ENCODE data around the gene LRRC72. TPM values are rescaled to one million over a fixed set of nuclear protein-coding genes. Genes with fewer than 3 reads are reported as not detected.
"Not testable (repeated sequence)": the region's sequence is repeated elsewhere in the genome, so short reads cannot be mapped to it uniquely, and the experiment has no call there.

Gene LRRC72
- total RNA-seq, 1 donor from 2014 or later, result not detected

DNA sequence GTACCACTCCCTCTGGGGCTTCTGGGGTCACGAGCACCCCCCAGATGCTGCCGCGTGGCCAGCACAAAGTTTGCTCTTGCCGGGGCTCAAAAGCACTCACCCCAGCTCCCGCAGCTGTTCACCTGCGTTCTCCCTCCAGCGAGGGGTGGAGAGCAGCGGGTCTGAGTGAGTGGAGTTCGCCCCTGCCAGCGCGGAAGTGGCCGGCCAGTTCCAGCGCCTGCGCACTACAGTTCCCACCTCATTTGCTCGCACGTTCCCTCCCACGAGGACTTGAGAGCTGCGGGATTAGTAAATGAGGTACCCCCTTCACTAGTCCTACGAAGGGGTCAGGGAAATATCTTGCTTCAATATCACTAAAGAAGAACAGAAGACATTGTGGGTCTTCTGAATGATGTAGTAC lies 24.3 kb upstream of the LRRC72 start:
- DNase-seq (ENCODE audit: extremely low spot score, unreplicated experiment), result no peak
- no peak overlapping the region for H3K27ac Mint-ChIP-seq (ENCODE audit: unreplicated experiment)
- H3K4me3 Mint-ChIP-seq (ENCODE audit: unreplicated experiment), result no peak overlapping the region
- no peaks in the 10 kb centered on the region for H3K36me3 Mint-ChIP-seq (ENCODE audit: unreplicated experiment)
- TF ChIP-seq, protein P1, sequence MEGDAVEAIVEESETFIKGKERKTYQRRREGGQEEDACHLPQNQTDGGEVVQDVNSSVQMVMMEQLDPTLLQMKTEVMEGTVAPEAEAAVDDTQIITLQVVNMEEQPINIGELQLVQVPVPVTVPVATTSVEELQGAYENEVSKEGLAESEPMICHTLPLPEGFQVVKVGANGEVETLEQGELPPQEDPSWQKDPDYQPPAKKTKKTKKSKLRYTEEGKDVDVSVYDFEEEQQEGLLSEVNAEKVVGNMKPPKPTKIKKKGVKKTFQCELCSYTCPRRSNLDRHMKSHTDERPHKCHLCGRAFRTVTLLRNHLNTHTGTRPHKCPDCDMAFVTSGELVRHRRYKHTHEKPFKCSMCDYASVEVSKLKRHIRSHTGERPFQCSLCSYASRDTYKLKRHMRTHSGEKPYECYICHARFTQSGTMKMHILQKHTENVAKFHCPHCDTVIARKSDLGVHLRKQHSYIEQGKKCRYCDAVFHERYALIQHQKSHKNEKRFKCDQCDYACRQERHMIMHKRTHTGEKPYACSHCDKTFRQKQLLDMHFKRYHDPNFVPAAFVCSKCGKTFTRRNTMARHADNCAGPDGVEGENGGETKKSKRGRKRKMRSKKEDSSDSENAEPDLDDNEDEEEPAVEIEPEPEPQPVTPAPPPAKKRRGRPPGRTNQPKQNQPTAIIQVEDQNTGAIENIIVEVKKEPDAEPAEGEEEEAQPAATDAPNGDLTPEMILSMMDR (IDR thresholded peaks at IDR 0.05), result no peak
- H3K4me1 Mint-ChIP-seq (ENCODE audit: unreplicated experiment), result peaks cover 4% of the 10 kb centered on the region
- no peaks in the 10 kb centered on the region for H3K27me3 Mint-ChIP-seq (ENCODE audit: unreplicated experiment)
- peaks cover 4% of the 10 kb centered on the region for H3K9me3 Mint-ChIP-seq (ENCODE audit: unreplicated experiment)

DNA sequence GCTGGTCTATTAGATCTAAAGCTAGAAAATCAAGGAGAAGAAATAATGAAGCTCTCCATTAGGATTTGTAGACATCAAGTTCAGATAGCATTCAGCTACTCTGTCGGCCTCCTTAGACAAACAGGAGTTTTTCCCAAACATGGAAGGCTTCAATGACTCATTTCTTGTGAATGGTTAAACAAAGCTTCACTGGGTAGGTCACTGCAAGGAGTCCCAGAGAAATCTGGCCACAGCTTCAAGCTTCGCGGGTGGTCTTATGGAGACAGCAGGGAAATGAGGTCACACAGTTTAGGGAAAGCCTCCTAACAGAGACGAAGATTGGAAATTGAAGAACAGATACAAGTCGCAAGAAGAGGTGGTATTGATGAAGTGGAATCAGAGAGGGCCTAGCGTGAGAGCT lies 22.6 kb upstream of the LRRC72 start:
- TF ChIP-seq, protein P1 (IDR thresholded peaks at IDR 0.05), result no peak
- no peaks in the 10 kb centered on the region for H3K36me3 Mint-ChIP-seq (ENCODE audit: unreplicated experiment)
- no peak overlapping the region for H3K27ac Mint-ChIP-seq (ENCODE audit: unreplicated experiment)
- no peak overlapping the region for H3K4me3 Mint-ChIP-seq (ENCODE audit: unreplicated experiment)
- H3K4me1 Mint-ChIP-seq (ENCODE audit: unreplicated experiment), result peaks cover 4% of the 10 kb centered on the region
- DNase-seq (ENCODE audit: extremely low spot score, unreplicated experiment), result no peak
- peaks cover 11% of the 10 kb centered on the region for H3K9me3 Mint-ChIP-seq (ENCODE audit: unreplicated experiment)
- H3K27me3 Mint-ChIP-seq (ENCODE audit: unreplicated experiment), result no peaks in the 10 kb centered on the region

DNA sequence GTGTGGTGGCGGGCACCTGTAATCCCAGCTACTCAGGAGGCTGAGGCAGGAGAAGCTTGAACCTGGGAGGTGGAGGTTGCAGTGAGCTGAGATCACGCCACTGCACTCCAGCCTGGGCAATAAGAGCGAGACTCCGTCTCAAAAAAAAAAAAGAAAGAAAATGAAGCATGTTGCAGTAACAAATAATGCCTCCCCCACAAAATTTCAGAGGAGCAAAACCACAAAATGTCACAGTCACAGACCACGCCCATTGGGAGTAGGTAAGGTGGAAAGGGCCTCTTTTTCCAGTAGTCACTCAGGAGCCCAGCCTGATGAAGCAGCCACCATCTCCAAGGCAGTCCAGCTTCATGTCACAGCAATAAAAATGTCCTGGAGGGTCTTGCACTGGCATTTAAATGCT lies 20.2 kb upstream of the LRRC72 start:
- H3K4me1 Mint-ChIP-seq (ENCODE audit: unreplicated experiment); H3K36me3 Mint-ChIP-seq (ENCODE audit: unreplicated experiment); DNase-seq (ENCODE audit: extremely low spot score, unreplicated experiment); H3K27ac Mint-ChIP-seq (ENCODE audit: unreplicated experiment); H3K27me3 Mint-ChIP-seq (ENCODE audit: unreplicated experiment); H3K4me3 Mint-ChIP-seq (ENCODE audit: unreplicated experiment): not testable (repeated sequence)
- peaks cover 11% of the 10 kb centered on the region for H3K9me3 Mint-ChIP-seq (ENCODE audit: unreplicated experiment)

DNA sequence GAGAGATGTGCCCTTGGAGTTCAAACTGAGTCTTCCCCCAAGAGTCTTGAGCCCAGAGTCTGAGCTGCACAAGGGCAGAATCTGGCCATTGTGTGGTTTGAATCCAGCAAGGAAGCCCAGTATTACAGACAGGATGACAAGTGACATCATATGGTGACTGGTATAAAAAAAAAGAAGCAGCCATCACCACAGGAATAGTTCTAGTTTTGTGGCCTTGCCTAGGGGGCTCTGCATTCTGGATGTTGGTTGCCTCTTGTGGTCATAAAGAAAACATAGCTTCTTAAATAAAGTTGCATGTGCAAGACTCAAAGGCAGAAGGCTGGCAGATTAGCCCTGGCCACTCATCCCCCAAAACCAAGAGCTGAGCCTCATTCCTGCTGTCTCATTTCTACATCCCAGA lies 16.8 kb upstream of the LRRC72 start:
- H3K36me3 Mint-ChIP-seq (ENCODE audit: unreplicated experiment), result no peaks in the 10 kb centered on the region
- peaks cover 8% of the 10 kb centered on the region for H3K4me1 Mint-ChIP-seq (ENCODE audit: unreplicated experiment)
- H3K27me3 Mint-ChIP-seq (ENCODE audit: unreplicated experiment), result no peaks in the 10 kb centered on the region
- no peak for DNase-seq (ENCODE audit: extremely low spot score, unreplicated experiment)
- no peak overlapping the region for H3K27ac Mint-ChIP-seq (ENCODE audit: unreplicated experiment)
- no peak overlapping the region for H3K4me3 Mint-ChIP-seq (ENCODE audit: unreplicated experiment)
- TF ChIP-seq, protein P1 (IDR thresholded peaks at IDR 0.05), result no peak
- H3K9me3 Mint-ChIP-seq (ENCODE audit: unreplicated experiment), result peaks cover 6% of the 10 kb centered on the region

DNA sequence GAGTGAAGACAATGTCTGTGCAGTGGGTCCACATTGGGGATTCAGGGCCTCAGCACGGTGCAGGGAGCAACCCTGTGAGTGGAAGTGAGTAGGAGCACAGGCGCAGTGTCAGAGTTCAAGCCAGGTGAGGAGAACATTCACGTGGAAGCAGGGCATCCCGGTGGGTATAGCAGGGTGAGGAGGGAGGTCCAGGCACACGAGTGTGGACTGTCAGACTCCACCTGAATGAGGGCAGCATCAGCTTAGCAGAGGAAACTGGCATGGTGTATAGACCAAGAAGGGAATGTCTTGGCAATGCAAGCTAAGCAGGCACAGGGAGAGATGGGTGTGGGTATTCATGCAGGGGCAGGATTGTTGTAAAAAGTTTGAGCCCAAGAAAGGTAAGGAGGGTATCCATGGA lies 15.3 kb upstream of the LRRC72 start:
- Mint-ChIP-seq H3K4me3 (ENCODE audit: unreplicated experiment) (no peak overlapping the region), H3K36me3 (ENCODE audit: unreplicated experiment) (no peaks in the 10 kb centered on the region), H3K27me3 (ENCODE audit: unreplicated experiment) (no peaks in the 10 kb centered on the region), H3K9me3 (ENCODE audit: unreplicated experiment) (peaks cover 6% of the 10 kb centered on the region), H3K27ac (ENCODE audit: unreplicated experiment) (no peak overlapping the region), H3K4me1 (ENCODE audit: unreplicated experiment) (peaks cover 10% of the 10 kb centered on the region)
- no peak for DNase-seq (ENCODE audit: extremely low spot score, unreplicated experiment)
- TF ChIP-seq, protein P1 (IDR thresholded peaks at IDR 0.05), result no peak

DNA sequence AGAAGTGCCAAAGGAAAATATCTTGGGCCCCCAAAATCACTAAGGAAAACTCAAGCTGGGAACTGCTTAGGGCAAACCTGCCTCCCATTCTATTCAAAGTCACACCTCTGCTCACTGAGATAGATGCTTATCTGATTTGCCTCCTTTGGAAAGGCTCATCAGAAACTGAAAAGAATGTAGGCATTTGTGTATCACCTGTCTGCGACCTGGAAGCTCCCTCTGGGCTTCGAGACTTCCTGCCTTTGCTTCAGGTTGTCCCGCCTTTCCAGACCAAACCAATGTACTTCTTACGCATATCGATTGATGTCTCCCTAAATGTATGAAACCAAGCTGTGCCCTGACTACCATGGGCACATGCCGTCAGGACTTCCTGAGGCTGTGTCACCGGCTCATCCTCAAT lies 14.5 kb upstream of the LRRC72 start:
- TF ChIP-seq, protein P1 (IDR thresholded peaks at IDR 0.05), result no peak
- Mint-ChIP-seq H3K36me3 (ENCODE audit: unreplicated experiment) (no peaks in the 10 kb centered on the region), H3K27ac (ENCODE audit: unreplicated experiment) (no peak overlapping the region), H3K9me3 (ENCODE audit: unreplicated experiment) (peaks cover 6% of the 10 kb centered on the region), H3K27me3 (ENCODE audit: unreplicated experiment) (peaks cover 4% of the 10 kb centered on the region), H3K4me1 (ENCODE audit: unreplicated experiment) (peaks cover 10% of the 10 kb centered on the region), H3K4me3 (ENCODE audit: unreplicated experiment) (no peak overlapping the region)
- no peak for DNase-seq (ENCODE audit: extremely low spot score, unreplicated experiment)
